Measurements from ENCODE around the gene EDA.

EDA gene

GRCh38 chrX:69740317-69740716, 124.4 kb downstream of the EDA start:
- TF ChIP-seq, protein P1, sequence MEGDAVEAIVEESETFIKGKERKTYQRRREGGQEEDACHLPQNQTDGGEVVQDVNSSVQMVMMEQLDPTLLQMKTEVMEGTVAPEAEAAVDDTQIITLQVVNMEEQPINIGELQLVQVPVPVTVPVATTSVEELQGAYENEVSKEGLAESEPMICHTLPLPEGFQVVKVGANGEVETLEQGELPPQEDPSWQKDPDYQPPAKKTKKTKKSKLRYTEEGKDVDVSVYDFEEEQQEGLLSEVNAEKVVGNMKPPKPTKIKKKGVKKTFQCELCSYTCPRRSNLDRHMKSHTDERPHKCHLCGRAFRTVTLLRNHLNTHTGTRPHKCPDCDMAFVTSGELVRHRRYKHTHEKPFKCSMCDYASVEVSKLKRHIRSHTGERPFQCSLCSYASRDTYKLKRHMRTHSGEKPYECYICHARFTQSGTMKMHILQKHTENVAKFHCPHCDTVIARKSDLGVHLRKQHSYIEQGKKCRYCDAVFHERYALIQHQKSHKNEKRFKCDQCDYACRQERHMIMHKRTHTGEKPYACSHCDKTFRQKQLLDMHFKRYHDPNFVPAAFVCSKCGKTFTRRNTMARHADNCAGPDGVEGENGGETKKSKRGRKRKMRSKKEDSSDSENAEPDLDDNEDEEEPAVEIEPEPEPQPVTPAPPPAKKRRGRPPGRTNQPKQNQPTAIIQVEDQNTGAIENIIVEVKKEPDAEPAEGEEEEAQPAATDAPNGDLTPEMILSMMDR (IDR thresholded peaks at IDR 0.05), result no peak
- no peak for DNase-seq (ENCODE audit: low spot score)

DNA sequence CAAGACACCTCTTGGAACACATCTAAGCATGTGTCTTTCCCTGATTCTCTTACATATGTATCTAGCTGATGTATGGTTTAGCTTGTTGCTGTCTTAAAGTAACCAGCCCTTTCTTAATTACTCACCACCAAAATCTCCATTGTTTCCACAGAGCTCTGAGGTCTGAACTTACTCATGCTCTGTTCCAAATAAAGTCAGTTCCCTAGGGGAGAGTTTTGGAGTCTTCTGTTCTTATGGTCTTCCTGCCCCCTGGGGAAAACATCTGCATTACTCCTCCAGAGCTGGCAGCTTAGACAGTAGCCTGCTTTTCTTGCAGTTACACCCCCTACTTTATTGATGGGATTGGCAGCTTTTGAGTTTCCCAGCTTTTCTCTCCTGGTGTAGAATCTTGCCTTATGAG, 125.8 kb downstream of the EDA start:
- Histone ChIP-seq H3K27ac (no peak overlapping the region), H3K4me3 (no peak overlapping the region)
- no peak for DNase-seq (ENCODE audit: low spot score)
- TF ChIP-seq, protein P1 (IDR thresholded peaks at IDR 0.05), result no peak

More at GRCh38 chrX:69740317-69740716, 124.4 kb downstream of the EDA start:
- Histone ChIP-seq H3K27ac (no peak overlapping the region), H3K4me3 (no peak overlapping the region)

GRCh38 chrX:69746051-69746450, 130.1 kb downstream of the EDA start:
- no peak overlapping the region for H3K27ac ChIP-seq
- DNase-seq (ENCODE audit: low spot score), result no peak
- TF ChIP-seq, protein P1 (IDR thresholded peaks at IDR 0.05), result no peak
- no peak overlapping the region for H3K4me3 ChIP-seq

DNA sequence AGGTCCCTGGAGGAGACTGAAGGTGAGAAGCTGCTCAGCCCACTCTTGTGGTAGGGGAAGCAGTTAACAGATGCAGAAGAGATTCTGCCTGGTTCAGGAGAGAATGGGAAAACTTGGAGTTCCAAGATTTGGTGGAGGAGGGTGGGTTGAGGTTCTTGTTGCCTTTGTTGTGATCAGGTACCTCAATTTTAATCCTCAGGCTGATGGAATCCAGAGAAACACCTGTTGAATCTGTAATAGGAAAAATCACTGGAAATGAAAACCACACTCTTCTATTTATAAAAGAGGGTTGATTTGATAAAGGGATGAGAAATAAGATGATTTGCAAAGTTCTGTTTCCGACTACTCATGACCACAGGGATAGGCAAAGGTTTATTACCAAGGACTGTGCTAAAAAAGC, 132.1 kb downstream of the EDA start:
- Histone ChIP-seq H3K4me3 (no peak overlapping the region), H3K27ac (no peak overlapping the region)
- DNase-seq (ENCODE audit: low spot score), result no peak
- TF ChIP-seq, protein P1 (IDR thresholded peaks at IDR 0.05), result no peak

GRCh38 chrX:69759921-69760625, 144.2 kb downstream of the EDA start:
- DNase-seq (ENCODE audit: low spot score), result no peak
- no peak overlapping the region for H3K4me3 ChIP-seq
- TF ChIP-seq, protein P1 (IDR thresholded peaks at IDR 0.05), result no peak
- no peak overlapping the region for H3K27ac ChIP-seq

DNA sequence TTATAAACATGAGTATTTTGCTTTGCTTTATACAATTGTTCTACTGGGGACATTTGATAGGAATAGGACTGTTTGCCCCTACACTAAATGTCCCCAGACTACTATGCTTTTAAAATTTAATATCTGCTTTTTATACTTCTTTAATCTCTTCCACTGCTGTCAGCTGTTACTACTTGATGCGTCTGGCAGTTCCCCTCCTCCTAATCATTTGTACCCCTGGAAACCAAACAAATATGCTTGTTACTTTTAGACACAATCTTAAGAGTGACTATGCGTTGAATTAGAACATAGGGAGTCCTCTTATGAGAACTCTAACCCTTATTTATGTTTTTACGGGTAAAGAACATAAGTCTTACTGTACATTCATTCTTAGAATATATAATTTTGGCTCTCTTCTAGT, 145.7 kb downstream of the EDA start:
- DNase-seq (ENCODE audit: low spot score), result no peak
- TF ChIP-seq, protein P1 (IDR thresholded peaks at IDR 0.05), result no peak
- Histone ChIP-seq H3K27ac (no peak overlapping the region), H3K4me3 (no peak overlapping the region)

- Histone ChIP-seq H3K4me3 (no peak overlapping the region), H3K27ac (no peak overlapping the region)
- no peak for DNase-seq (ENCODE audit: low spot score)
- TF ChIP-seq, protein P1 (IDR thresholded peaks at IDR 0.05), result no peak
Measured at GRCh38 chrX:69762340-69762739, 146.4 kb downstream of the EDA start.

Data from coronary artery (tissue), 2 donors.